Fibroblast of skin of left quadriceps (primary cell): ENCODE data around the gene COG8.
"Not testable (repeated sequence)": the region's sequence is repeated elsewhere in the genome, so short reads cannot be mapped to it uniquely, and the experiment has no call there.

Source experiments
- DNase-seq, 2 experiments: peaks; one replicate each; pipeline ENCODE4 v3.0.0-alpha.2; 2013; ENCODE audit warnings: low read depth in 2 of 2

COG8 gene

DNA sequence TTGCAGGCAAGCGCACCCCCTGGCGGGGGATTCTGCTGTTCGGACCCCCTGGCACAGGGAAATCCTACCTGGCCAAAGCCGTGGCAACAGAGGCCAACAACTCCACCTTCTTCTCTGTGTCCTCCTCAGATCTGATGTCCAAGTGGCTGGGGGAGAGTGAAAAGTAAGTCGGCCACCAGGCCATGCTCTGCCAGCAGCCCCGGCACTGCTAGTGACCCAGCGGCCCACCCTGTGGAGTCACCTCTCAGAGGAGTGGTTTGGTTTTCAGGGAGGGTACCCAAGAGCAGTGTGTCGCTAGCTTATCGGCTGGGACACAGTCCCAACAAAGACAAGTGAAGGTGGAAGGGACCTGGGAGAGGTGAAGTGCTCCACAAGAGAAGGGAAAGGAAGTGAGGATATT is 20.0 kb downstream of the COG8 start:
- no peak for DNase-seq

GRCh38 chr16:69318911-69319289 is 20.5 kb downstream of the COG8 start:
- DNase-seq: no peak

GRCh38 chr16:69318177-69318910 is 21.0 kb downstream of the COG8 start:
- no peak for DNase-seq

DNA sequence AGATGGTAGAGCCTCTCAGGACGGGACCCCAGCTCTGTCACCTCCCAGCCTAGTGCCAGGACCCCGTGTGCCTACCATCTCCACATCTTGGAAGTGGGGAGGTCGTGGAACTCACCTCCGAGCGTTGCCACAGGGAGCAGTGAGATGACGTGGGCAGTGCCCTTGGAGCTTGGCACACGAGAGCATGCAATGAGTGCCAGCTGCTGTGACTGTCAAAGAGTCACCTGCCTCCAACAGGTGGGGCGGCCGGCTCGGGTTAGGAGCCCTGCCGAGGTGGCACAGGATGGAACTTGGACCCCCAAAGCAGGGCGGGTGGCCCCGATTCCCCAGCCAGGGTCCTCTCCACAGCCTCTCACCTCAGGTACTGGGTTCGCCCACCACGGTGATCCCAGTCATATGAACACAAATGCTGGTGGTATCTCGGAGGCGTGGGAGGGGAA is 22.7 kb downstream of the COG8 start:
- no peak for DNase-seq

- DNase-seq: no peak
Measured at GRCh38 chr16:69315486-69316311, 23.7 kb downstream of the COG8 start.

DNA sequence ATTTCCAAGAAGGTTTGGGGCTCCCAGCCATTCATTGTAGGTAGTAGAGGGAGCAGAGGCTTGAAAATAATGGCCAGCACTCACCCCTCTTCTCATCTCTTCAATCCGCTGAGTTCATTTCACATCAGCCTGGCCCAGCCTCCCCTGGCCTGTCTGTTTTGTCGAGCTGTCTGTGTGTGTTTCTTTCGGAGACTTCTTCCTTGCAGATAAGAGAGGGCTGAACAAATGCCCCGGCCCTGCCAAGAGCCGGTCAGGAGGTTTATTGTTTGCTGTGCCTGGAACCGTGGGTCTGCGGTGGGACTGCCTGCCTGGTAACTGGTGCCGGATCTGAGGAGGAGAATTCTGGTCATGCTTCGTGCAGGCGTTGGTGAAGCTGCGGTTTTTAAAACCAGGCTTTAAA is 24.8 kb downstream of the COG8 start:
- no peak for DNase-seq

DNA sequence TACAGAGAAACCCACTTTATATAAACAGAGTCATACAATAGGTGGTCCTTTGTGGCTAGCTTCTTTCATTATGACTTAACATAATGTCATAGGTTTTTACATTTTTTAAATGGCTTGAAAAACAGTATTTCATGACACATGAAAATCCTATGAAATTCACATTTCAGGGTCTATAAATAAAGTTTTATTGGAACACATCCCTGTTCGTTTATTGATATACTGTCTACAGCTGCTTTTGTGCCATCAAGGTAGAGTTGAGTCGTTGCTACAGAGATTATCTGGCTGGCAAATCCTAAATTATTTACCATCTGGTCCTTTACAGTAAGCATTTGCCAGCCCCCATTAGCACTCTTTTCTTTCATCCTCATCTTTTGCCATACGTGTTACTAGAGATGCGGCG is 25.9 kb downstream of the COG8 start:
- no peak for DNase-seq

GRCh38 chr16:69311533-69312387 is 27.6 kb downstream of the COG8 start:
- no peak for DNase-seq

DNA sequence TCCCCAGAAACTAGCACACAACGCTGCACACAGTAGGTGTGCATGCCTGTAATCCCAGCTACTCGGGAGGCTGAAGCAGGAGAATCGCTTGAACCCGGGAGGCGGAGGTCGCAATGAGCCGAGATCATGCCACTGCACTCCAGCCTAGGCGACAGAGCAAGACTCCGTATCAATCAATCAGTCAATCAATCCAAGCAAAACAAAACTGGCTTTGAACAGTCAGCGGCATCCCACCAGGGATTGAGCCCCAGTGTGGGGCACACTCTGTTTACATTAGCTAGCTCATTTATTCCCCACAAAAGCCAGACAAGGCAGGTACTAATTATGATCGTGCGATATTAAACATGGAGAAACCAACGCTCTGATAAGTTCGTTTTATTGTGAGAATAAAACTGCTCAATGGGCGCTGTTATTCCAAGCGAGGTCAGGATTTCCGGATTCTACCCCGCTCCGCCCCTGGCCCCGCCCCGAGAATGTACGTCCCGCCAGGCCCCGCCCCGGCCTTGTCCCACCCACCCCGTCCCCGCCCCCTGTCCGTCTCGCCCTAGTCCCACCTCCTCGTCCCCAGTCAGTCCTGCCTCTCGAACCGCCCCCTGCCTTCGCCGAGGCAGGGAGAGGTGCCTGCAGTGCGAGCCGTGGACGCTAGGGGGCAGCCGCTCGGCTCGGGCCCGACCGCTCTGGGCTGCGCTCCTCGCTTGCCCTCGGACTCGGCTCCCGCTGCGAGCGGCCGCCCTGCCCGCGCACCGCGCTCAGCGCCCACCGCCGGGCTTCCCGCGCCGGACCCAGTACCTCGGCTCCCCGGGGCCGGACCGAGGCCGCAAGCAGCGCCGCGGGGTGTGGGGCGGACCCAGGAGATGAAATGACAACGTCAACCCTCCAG is 28.5 kb downstream of the COG8 start, which contains the start of gene VPS4A:
VPS4A (plus strand) TSS at position 698 of the 880 bp plus-strand sequence; CDS start at position 860, 162 bp downstream.
- DNase-seq: peak; percentile 90

- DNase-seq: no peak
Measured at GRCh38 chr16:69309316-69309715, 30.0 kb downstream of the COG8 start.

DNA sequence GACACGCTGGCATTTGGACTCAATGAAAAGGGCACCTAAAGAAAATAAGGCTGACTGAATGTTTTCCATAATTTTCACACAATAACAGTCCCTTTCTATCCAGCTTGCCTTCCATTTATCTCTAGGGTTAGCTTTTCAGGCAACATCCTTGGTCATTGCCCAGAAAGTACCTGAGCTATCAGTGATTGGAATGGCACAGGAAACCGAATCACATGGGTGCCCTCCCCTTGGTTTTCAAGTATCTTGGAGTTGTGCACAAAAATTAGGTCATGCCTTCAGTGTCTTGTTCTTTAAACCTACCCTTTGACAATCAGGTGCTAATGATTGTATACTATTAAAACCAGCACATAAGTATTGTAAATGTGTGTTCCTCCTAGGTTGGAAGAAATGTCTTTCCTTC is 31.5 kb downstream of the COG8 start:
- DNase-seq: no peak

GRCh38 chr16:69307091-69307490 is 32.3 kb downstream of the COG8 start:
- no peak for DNase-seq

GRCh38 chr16:69306031-69306430 is 33.3 kb downstream of the COG8 start:
- DNase-seq: no peak

GRCh38 chr16:69302301-69302700 is 37.1 kb downstream of the COG8 start:
- no peak for DNase-seq

GRCh38 chr16:69301861-69302260 is 37.5 kb downstream of the COG8 start:
- no peak for DNase-seq

DNA sequence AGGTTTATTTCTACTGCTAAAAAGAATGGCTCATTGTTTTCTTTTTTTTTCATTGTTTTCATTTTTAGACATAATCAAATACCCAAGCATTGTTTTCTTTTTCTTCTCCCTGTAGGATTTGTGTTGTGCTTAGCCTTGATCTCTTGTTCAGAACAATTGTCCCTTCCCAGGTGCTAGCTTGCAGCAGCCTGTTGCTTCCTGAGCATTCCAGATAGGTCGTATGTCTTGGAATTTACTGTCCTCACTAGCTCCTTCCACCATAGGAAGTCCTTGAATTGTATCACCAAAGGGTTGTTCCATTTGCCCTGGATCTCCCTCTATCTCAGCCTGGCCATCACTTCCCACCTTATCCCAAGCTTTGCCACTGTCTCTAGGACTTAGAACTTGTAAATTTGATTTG is 38.2 kb downstream of the COG8 start:
- DNase-seq: no peak

- no peak for DNase-seq
Measured at GRCh38 chr16:69298261-69298660, 41.1 kb downstream of the COG8 start.

DNA sequence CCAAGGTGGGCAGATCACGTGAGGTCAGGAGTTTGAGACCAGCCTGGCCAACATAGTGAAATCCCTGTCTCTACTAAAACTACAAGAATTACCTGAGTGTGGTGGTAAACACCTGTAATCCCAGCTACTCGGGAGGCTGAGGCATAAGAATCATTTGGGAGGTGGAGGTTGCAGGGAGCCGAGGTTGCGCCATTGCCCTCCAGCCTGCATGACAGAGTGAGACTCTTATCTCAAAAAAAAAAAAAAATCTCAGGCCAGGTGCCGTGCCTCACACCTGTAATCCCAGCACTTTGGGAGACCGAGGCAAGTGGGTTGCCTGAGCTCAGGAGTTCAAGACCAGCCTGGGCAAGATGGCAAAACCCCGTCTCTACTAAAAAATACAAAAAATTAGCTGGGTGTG is 42.6 kb downstream of the COG8 start:
- DNase-seq: not testable (repeated sequence)

DNA sequence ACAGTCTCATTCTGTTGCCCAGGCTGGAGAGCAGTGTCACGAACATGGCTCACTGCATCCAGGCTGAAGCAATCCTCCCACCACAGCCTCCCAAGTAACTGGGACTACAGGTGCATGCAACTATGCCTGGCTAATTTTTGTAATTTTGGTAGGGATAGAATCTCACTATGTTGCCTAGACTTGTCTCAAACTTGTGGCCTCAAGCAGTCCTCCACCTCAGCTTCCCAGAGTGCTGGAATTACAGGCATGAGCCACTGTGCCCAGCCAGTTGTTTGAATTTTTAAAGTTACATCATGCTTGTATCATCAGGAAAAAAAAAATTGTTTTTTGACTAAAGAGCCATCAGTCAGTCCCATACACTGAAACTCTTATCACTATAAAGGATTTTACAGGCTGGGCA is 45.3 kb downstream of the COG8 start:
- no peak for DNase-seq

DNA sequence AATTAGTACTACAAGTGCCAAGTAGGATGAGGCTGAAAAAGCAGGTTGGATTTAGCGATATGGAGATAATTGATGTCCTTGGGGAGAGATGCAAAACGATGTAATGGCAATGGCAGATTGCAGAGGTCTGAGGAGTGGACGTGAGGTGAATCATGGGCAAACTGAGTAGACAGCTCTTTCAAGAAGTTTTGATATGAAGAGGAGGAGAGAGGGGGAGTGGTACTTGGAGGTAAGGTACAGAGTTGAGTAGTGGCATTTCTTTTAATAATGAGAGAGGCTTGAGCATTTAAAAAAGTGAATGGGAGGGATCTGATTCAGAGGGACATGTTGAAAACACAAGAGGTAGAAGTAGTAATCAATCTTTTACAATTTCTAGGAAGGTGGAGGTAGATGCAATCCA is 46.0 kb downstream of the COG8 start:
- no peak for DNase-seq

DNA sequence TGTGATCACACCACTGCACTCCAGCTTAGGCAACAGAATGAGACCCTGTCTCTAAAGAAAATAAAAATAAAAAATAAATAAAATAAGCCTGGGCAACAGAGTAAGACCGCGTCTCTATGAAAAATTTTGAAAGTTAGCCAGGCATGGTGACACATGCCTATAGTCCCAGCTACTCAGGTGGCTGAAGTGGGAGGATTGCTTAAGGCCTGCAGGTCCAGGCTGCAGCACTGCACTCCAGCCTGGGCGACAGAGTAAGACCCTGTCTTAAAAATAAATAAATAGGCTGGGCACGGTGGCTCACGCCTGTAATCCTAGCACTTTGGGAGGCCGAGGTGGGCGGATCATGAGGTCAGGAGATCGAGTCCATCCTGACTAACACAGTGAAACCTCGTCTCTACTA is 47.7 kb downstream of the COG8 start:
- DNase-seq: not testable (repeated sequence)
